Measurements from ENCODE around the gene NDST4.

NDST4 gene

GRCh38 chr4:115058533-115058932 is 54.9 kb downstream of the NDST4 start:
- no peaks in the 10 kb centered on the region for H3K36me3 ChIP-seq (ENCODE audit: control insufficient read depth in 2 of 2, insufficient read depth in 2 of 2, low read length in 2 of 2)
- H3K27ac ChIP-seq (ENCODE audit: low read depth in 2 of 2, low read length in 2 of 2), result no peak overlapping the region
- H3K27me3 ChIP-seq (ENCODE audit: control insufficient read depth in 2 of 2, insufficient read depth in 2 of 2, low read length in 2 of 2), result no peaks in the 10 kb centered on the region
- H3K9ac ChIP-seq (ENCODE audit: low read depth in 1 of 2, low read length in 2 of 2), result no peak overlapping the region
- no peak overlapping the region for H3K4me3 ChIP-seq (ENCODE audit: low read length in 2 of 2)
- no peaks in the 10 kb centered on the region for H3K4me1 ChIP-seq (ENCODE audit: control insufficient read depth in 2 of 2, insufficient read depth in 2 of 2, low read length in 2 of 2)
- H3K9me3 ChIP-seq (ENCODE audit: control insufficient read depth in 2 of 2, low read length in 2 of 2), result no peaks in the 10 kb centered on the region

- H3K36me3 ChIP-seq (ENCODE audit: control insufficient read depth in 2 of 2, insufficient read depth in 2 of 2, low read length in 2 of 2), result no peaks in the 10 kb centered on the region
- H3K27ac ChIP-seq (ENCODE audit: low read depth in 2 of 2, low read length in 2 of 2), result no peak overlapping the region
- H3K4me1 ChIP-seq (ENCODE audit: control insufficient read depth in 2 of 2, insufficient read depth in 2 of 2, low read length in 2 of 2), result no peaks in the 10 kb centered on the region
- H3K27me3 ChIP-seq (ENCODE audit: control insufficient read depth in 2 of 2, insufficient read depth in 2 of 2, low read length in 2 of 2), result no peaks in the 10 kb centered on the region
- H3K4me3 ChIP-seq (ENCODE audit: low read length in 2 of 2), result no peak overlapping the region
- no peak overlapping the region for H3K9ac ChIP-seq (ENCODE audit: low read depth in 1 of 2, low read length in 2 of 2)
- no peaks in the 10 kb centered on the region for H3K9me3 ChIP-seq (ENCODE audit: control insufficient read depth in 2 of 2, low read length in 2 of 2)
Observed at GRCh38 chr4:115054836-115055235, 58.6 kb downstream of the NDST4 start.

- Histone ChIP-seq H3K9ac (ENCODE audit: low read depth in 1 of 2, low read length in 2 of 2) (no peak overlapping the region), H3K4me3 (ENCODE audit: low read length in 2 of 2) (no peak overlapping the region), H3K27ac (ENCODE audit: low read depth in 2 of 2, low read length in 2 of 2) (no peak overlapping the region), H3K27me3 (ENCODE audit: control insufficient read depth in 2 of 2, insufficient read depth in 2 of 2, low read length in 2 of 2) (no peaks in the 10 kb centered on the region), H3K4me1 (ENCODE audit: control insufficient read depth in 2 of 2, insufficient read depth in 2 of 2, low read length in 2 of 2) (no peaks in the 10 kb centered on the region), H3K9me3 (ENCODE audit: control insufficient read depth in 2 of 2, low read length in 2 of 2) (no peaks in the 10 kb centered on the region), H3K36me3 (ENCODE audit: control insufficient read depth in 2 of 2, insufficient read depth in 2 of 2, low read length in 2 of 2) (no peaks in the 10 kb centered on the region)
Observed at GRCh38 chr4:115053313-115053712, 60.1 kb downstream of the NDST4 start.

- H3K27ac ChIP-seq (ENCODE audit: low read depth in 2 of 2, low read length in 2 of 2), result no peak overlapping the region
- H3K27me3 ChIP-seq (ENCODE audit: control insufficient read depth in 2 of 2, insufficient read depth in 2 of 2, low read length in 2 of 2), result no peaks in the 10 kb centered on the region
- H3K36me3 ChIP-seq (ENCODE audit: control insufficient read depth in 2 of 2, insufficient read depth in 2 of 2, low read length in 2 of 2), result no peaks in the 10 kb centered on the region
- H3K9me3 ChIP-seq (ENCODE audit: control insufficient read depth in 2 of 2, low read length in 2 of 2), result no peaks in the 10 kb centered on the region
- no peak overlapping the region for H3K4me3 ChIP-seq (ENCODE audit: low read length in 2 of 2)
- H3K4me1 ChIP-seq (ENCODE audit: control insufficient read depth in 2 of 2, insufficient read depth in 2 of 2, low read length in 2 of 2), result no peaks in the 10 kb centered on the region
- no peak overlapping the region for H3K9ac ChIP-seq (ENCODE audit: low read depth in 1 of 2, low read length in 2 of 2)
Observed at GRCh38 chr4:115042496-115042895, 70.9 kb downstream of the NDST4 start.

GRCh38 chr4:115030281-115030680 is 83.1 kb downstream of the NDST4 start:
- no peaks in the 10 kb centered on the region for H3K4me1 ChIP-seq (ENCODE audit: control insufficient read depth in 2 of 2, insufficient read depth in 2 of 2, low read length in 2 of 2)
- no peaks in the 10 kb centered on the region for H3K27me3 ChIP-seq (ENCODE audit: control insufficient read depth in 2 of 2, insufficient read depth in 2 of 2, low read length in 2 of 2)
- H3K9me3 ChIP-seq (ENCODE audit: control insufficient read depth in 2 of 2, low read length in 2 of 2), result no peaks in the 10 kb centered on the region
- H3K4me3 ChIP-seq (ENCODE audit: low read length in 2 of 2), result no peak overlapping the region
- H3K36me3 ChIP-seq (ENCODE audit: control insufficient read depth in 2 of 2, insufficient read depth in 2 of 2, low read length in 2 of 2), result no peaks in the 10 kb centered on the region
- H3K9ac ChIP-seq (ENCODE audit: low read depth in 1 of 2, low read length in 2 of 2), result no peak overlapping the region
- H3K27ac ChIP-seq (ENCODE audit: low read depth in 2 of 2, low read length in 2 of 2), result no peak overlapping the region

- Histone ChIP-seq H3K27me3 (ENCODE audit: control insufficient read depth in 2 of 2, insufficient read depth in 2 of 2, low read length in 2 of 2) (no peaks in the 10 kb centered on the region), H3K36me3 (ENCODE audit: control insufficient read depth in 2 of 2, insufficient read depth in 2 of 2, low read length in 2 of 2) (no peaks in the 10 kb centered on the region), H3K27ac (ENCODE audit: low read depth in 2 of 2, low read length in 2 of 2) (no peak overlapping the region), H3K9me3 (ENCODE audit: control insufficient read depth in 2 of 2, low read length in 2 of 2) (no peaks in the 10 kb centered on the region), H3K4me1 (ENCODE audit: control insufficient read depth in 2 of 2, insufficient read depth in 2 of 2, low read length in 2 of 2) (no peaks in the 10 kb centered on the region), H3K9ac (ENCODE audit: low read depth in 1 of 2, low read length in 2 of 2) (no peak overlapping the region), H3K4me3 (ENCODE audit: low read length in 2 of 2) (no peak overlapping the region)
Observed at GRCh38 chr4:115028682-115029410, 84.6 kb downstream of the NDST4 start.

GRCh38 chr4:114999880-115000279 is 113.5 kb downstream of the NDST4 start:
- no peaks in the 10 kb centered on the region for H3K27me3 ChIP-seq (ENCODE audit: control insufficient read depth in 2 of 2, insufficient read depth in 2 of 2, low read length in 2 of 2)

GRCh38 chr4:114998316-114998715 is 115.1 kb downstream of the NDST4 start:
- no peaks in the 10 kb centered on the region for H3K9me3 ChIP-seq (ENCODE audit: control insufficient read depth in 2 of 2, low read length in 2 of 2)
- H3K27ac ChIP-seq (ENCODE audit: low read depth in 2 of 2, low read length in 2 of 2), result no peak overlapping the region
- no peaks in the 10 kb centered on the region for H3K36me3 ChIP-seq (ENCODE audit: control insufficient read depth in 2 of 2, insufficient read depth in 2 of 2, low read length in 2 of 2)
- H3K27me3 ChIP-seq (ENCODE audit: control insufficient read depth in 2 of 2, insufficient read depth in 2 of 2, low read length in 2 of 2), result no peaks in the 10 kb centered on the region
- H3K4me3 ChIP-seq (ENCODE audit: low read length in 2 of 2), result no peak overlapping the region
- no peak overlapping the region for H3K9ac ChIP-seq (ENCODE audit: low read depth in 1 of 2, low read length in 2 of 2)
- no peaks in the 10 kb centered on the region for H3K4me1 ChIP-seq (ENCODE audit: control insufficient read depth in 2 of 2, insufficient read depth in 2 of 2, low read length in 2 of 2)

More at GRCh38 chr4:114999880-115000279, 113.5 kb downstream of the NDST4 start:
- H3K36me3 ChIP-seq (ENCODE audit: control insufficient read depth in 2 of 2, insufficient read depth in 2 of 2, low read length in 2 of 2), result no peaks in the 10 kb centered on the region
- no peaks in the 10 kb centered on the region for H3K4me1 ChIP-seq (ENCODE audit: control insufficient read depth in 2 of 2, insufficient read depth in 2 of 2, low read length in 2 of 2)
- H3K27ac ChIP-seq (ENCODE audit: low read depth in 2 of 2, low read length in 2 of 2), result no peak overlapping the region
- no peak overlapping the region for H3K4me3 ChIP-seq (ENCODE audit: low read length in 2 of 2)
- no peaks in the 10 kb centered on the region for H3K9me3 ChIP-seq (ENCODE audit: control insufficient read depth in 2 of 2, low read length in 2 of 2)
- H3K9ac ChIP-seq (ENCODE audit: low read depth in 1 of 2, low read length in 2 of 2), result no peak overlapping the region

GRCh38 chr4:114997576-114998247 is 115.7 kb downstream of the NDST4 start:
- Histone ChIP-seq H3K9me3 (ENCODE audit: control insufficient read depth in 2 of 2, low read length in 2 of 2) (no peaks in the 10 kb centered on the region), H3K27me3 (ENCODE audit: control insufficient read depth in 2 of 2, insufficient read depth in 2 of 2, low read length in 2 of 2) (no peaks in the 10 kb centered on the region), H3K36me3 (ENCODE audit: control insufficient read depth in 2 of 2, insufficient read depth in 2 of 2, low read length in 2 of 2) (no peaks in the 10 kb centered on the region), H3K4me3 (ENCODE audit: low read length in 2 of 2) (no peak overlapping the region), H3K27ac (ENCODE audit: low read depth in 2 of 2, low read length in 2 of 2) (no peak overlapping the region), H3K4me1 (ENCODE audit: control insufficient read depth in 2 of 2, insufficient read depth in 2 of 2, low read length in 2 of 2) (no peaks in the 10 kb centered on the region), H3K9ac (ENCODE audit: low read depth in 1 of 2, low read length in 2 of 2) (no peak overlapping the region)

GRCh38 chr4:114986133-114986532 is 127.3 kb downstream of the NDST4 start:
- no peaks in the 10 kb centered on the region for H3K9me3 ChIP-seq (ENCODE audit: control insufficient read depth in 2 of 2, low read length in 2 of 2)
- H3K9ac ChIP-seq (ENCODE audit: low read depth in 1 of 2, low read length in 2 of 2), result no peak overlapping the region
- no peak overlapping the region for H3K4me3 ChIP-seq (ENCODE audit: low read length in 2 of 2)
- no peaks in the 10 kb centered on the region for H3K36me3 ChIP-seq (ENCODE audit: control insufficient read depth in 2 of 2, insufficient read depth in 2 of 2, low read length in 2 of 2)
- no peak overlapping the region for H3K27ac ChIP-seq (ENCODE audit: low read depth in 2 of 2, low read length in 2 of 2)
- no peaks in the 10 kb centered on the region for H3K4me1 ChIP-seq (ENCODE audit: control insufficient read depth in 2 of 2, insufficient read depth in 2 of 2, low read length in 2 of 2)
- H3K27me3 ChIP-seq (ENCODE audit: control insufficient read depth in 2 of 2, insufficient read depth in 2 of 2, low read length in 2 of 2), result no peaks in the 10 kb centered on the region

Data from mucosa of rectum (tissue), 2 donors.